ENCODE results near the gene LRRC46. TPM values are rescaled to one million over a fixed set of nuclear protein-coding genes. Genes with fewer than 3 reads are reported as not detected.
A peak's percentile ranks its signal among the peaks of the same experiment; 100 is the strongest.

The LRRC46 gene
- polyA plus RNA-seq, 3 donors = 0.12 to 0.65 (median 0.22) TPM

- WGBS (ENCODE audit: insufficient coverage) = 36% methylated on average over 2 of the region's 7 CpGs
- no peak for DNase-seq
- H3K27ac ChIP-seq (ENCODE audit: low read depth in 1 of 2, low read length in 2 of 2) = no peak overlapping the region
- H3K4me3 Mint-ChIP-seq = no peak overlapping the region
- peaks cover 83 to 97% of the 10 kb centered on the region in 2 donors for H3K36me3 ChIP-seq (replicated peaks in 1 of 2; ENCODE audit: control insufficient read depth in 1 of 2, insufficient read depth in 2 of 2, low read length in 2 of 2)
- no peak overlapping the region for H3K9ac ChIP-seq (ENCODE audit: insufficient read depth, low read length, poor library complexity, severe bottlenecking)
- peaks cover 0 to 2% (median 0%) of the 10 kb centered on the region in 3 donors for H3K27me3 Mint-ChIP-seq (ENCODE audit: low read depth in 3 of 3)
- H3K36me3 Mint-ChIP-seq = peaks cover 84 to 86% of the 10 kb centered on the region in 2 donors
- no peak overlapping the region for H3K4me3 ChIP-seq (replicated peaks in 1 of 3; ENCODE audit: low read depth in 2 of 3, low read length in 3 of 3)
- no peaks in the 10 kb centered on the region for H3K9me3 ChIP-seq (replicated peaks in 1 of 2; ENCODE audit: control insufficient read depth in 1 of 2, insufficient read depth in 1 of 2, low read length in 2 of 2)
- H3K27me3 ChIP-seq (ENCODE audit: control insufficient read depth in 2 of 2, insufficient read depth in 2 of 2, low read length in 2 of 2) = no peaks in the 10 kb centered on the region
- intact Hi-C loops (cut with micrococcal nuclease) = no loop called here
- no peaks in the 10 kb centered on the region for H3K4me1 ChIP-seq (ENCODE audit: control insufficient read depth in 1 of 2, insufficient read depth in 2 of 2, low read length in 2 of 2)
- H3K4me1 Mint-ChIP-seq = no peaks in the 10 kb centered on the region
- H3K27ac Mint-ChIP-seq = no peak overlapping the region
- H3K79me2 ChIP-seq (ENCODE audit: insufficient read depth, low read length) = no peaks in the 10 kb centered on the region
- H2AFZ ChIP-seq (ENCODE audit: insufficient read depth, low read depth, low read length, poor library complexity, severe bottlenecking) = no peak overlapping the region
- no peak for TF ChIP-seq CTCF (IDR thresholded peaks at IDR 0.05)
- no peak overlapping the region for H3K4me2 ChIP-seq (replicated peaks; ENCODE audit: extremely low read depth, low read length, poor library complexity, severe bottlenecking)
- no peaks in the 10 kb centered on the region for H3K9me3 Mint-ChIP-seq
- no peaks in the 10 kb centered on the region for H4K20me1 ChIP-seq (ENCODE audit: insufficient read depth, low read length)
Measured at GRCh38 chr17:47811709-47812108, 19.8 kb upstream of the LRRC46 start.

- H3K4me3 Mint-ChIP-seq = no peak overlapping the region
- Histone ChIP-seq H3K9me3 (replicated peaks in 1 of 2; ENCODE audit: control insufficient read depth in 1 of 2, insufficient read depth in 1 of 2, low read length in 2 of 2) (no peaks in the 10 kb centered on the region), H3K9ac (ENCODE audit: insufficient read depth, low read length, poor library complexity, severe bottlenecking) (no peak overlapping the region), H3K4me1 (ENCODE audit: control insufficient read depth in 1 of 2, insufficient read depth in 2 of 2, low read length in 2 of 2) (no peaks in the 10 kb centered on the region), H4K20me1 (ENCODE audit: insufficient read depth, low read length) (no peaks in the 10 kb centered on the region), H2AFZ (ENCODE audit: insufficient read depth, low read depth, low read length, poor library complexity, severe bottlenecking) (no peak overlapping the region), H3K4me2 (replicated peaks; ENCODE audit: extremely low read depth, low read length, poor library complexity, severe bottlenecking) (no peak overlapping the region), H3K4me3 (replicated peaks in 1 of 3; ENCODE audit: low read depth in 2 of 3, low read length in 3 of 3) (no peak overlapping the region), H3K36me3 (replicated peaks in 1 of 2; ENCODE audit: control insufficient read depth in 1 of 2, insufficient read depth in 2 of 2, low read length in 2 of 2) (peaks cover 85 to 97% of the 10 kb centered on the region in 2 donors), H3K27me3 (ENCODE audit: control insufficient read depth in 2 of 2, insufficient read depth in 2 of 2, low read length in 2 of 2) (no peaks in the 10 kb centered on the region), H3K79me2 (ENCODE audit: insufficient read depth, low read length) (no peaks in the 10 kb centered on the region), H3K27ac (ENCODE audit: low read depth in 1 of 2, low read length in 2 of 2) (no peak overlapping the region)
- TF ChIP-seq CTCF (IDR thresholded peaks at IDR 0.05) = no peak
- no peak for DNase-seq
- peaks cover 83 to 86% of the 10 kb centered on the region in 2 donors for H3K36me3 Mint-ChIP-seq
- no peaks in the 10 kb centered on the region for H3K4me1 Mint-ChIP-seq
- WGBS (ENCODE audit: insufficient coverage) = 87% methylated on average over 18 of the region's 18 CpGs
- H3K27ac Mint-ChIP-seq = peak overlapping the region in 2 of 7 donors; percentile 12 to 27
- intact Hi-C loops (cut with micrococcal nuclease) = no loop called here
- H3K27me3 Mint-ChIP-seq (ENCODE audit: low read depth in 3 of 3) = peaks cover 0 to 2% (median 0%) of the 10 kb centered on the region in 3 donors
- no peaks in the 10 kb centered on the region for H3K9me3 Mint-ChIP-seq
Measured at GRCh38 chr17:47812146-47812920, 19.1 kb upstream of the LRRC46 start.
